H1 (cell line): ENCODE data around the gene SBF2. TPM values are rescaled to one million over a fixed set of nuclear protein-coding genes. Genes with fewer than 3 reads are reported as not detected.

Source experiments
- CTCF ChIA-PET: fragments of 300-600 bp; sonication (Branson Sonifier 250); formaldehyde crosslinking; loops from one replicate; lab custom pipeline; 2021; ENCODE audit not compliant: partially characterized antibody; lab: Charles Lee
- POLR2A ChIA-PET: fragments of 300-600 bp; sonication (Branson Sonifier 250); formaldehyde crosslinking; loops from one replicate; lab custom pipeline; 2021; ENCODE audit warnings: inconsistent platforms; ENCODE audit not compliant: partially characterized antibody; lab: Charles Lee
- DNase-seq, 2 experiments: peaks; one replicate each; pipeline versions ENCODE4 v3.0.0 to v3.0.0-alpha.2; 2010 to 2022; ENCODE audit warnings: low spot score in 2 of 2, low read depth in 1 of 2, mixed read lengths in 1 of 2
- FAIRE-seq: peaks from 2 replicates; lab custom pipeline; 2011; peaks lifted over from hg19 to GRCh38; lab: Jason Lieb, UNC
- H2AFZ ChIP-seq: 2 replicates; pipeline ENCODE4 v1.8.1; 2012; ENCODE audit warnings: low read length, inconsistent platforms
- H2AK5ac ChIP-seq: 2 replicates; pipeline ENCODE4 v1.6.1; 2013; ENCODE audit warnings: low read depth, low read length
- H2BK120ac ChIP-seq: replicated peaks from 2 replicates; pipeline ENCODE3; 2013; ENCODE audit warnings: low read depth, low read length, inconsistent platforms
- H2BK12ac ChIP-seq: 2 replicates; pipeline ENCODE4 v1.6.1; 2013; ENCODE audit warnings: low read depth, low read length
- H2BK15ac ChIP-seq: 2 replicates; pipeline ENCODE4 v1.6.1; 2013; ENCODE audit warnings: low read length
- H2BK20ac ChIP-seq: 2 replicates; pipeline ENCODE4 v1.6.1; 2013; ENCODE audit warnings: low read length
- H2BK5ac ChIP-seq: 2 replicates; pipeline ENCODE4 v1.6.1; 2013; ENCODE audit warnings: low read depth, low read length
- H3K14ac ChIP-seq: 2 replicates; pipeline ENCODE4 v1.6.1; 2013; ENCODE audit warnings: inconsistent platforms; ENCODE audit not compliant: insufficient read length
- H3K18ac ChIP-seq: 2 replicates; pipeline ENCODE4 v1.6.1; 2013; ENCODE audit warnings: low read length; ENCODE audit errors: extremely low read depth
- H3K23ac ChIP-seq: 2 replicates; pipeline ENCODE4 v1.6.1; 2013; ENCODE audit warnings: inconsistent platforms; ENCODE audit not compliant: insufficient read length
- H3K23me2 ChIP-seq: 2 replicates; pipeline ENCODE4 v1.6.1; 2013; ENCODE audit warnings: low read depth, low read length
- H3K27ac ChIP-seq: 2 replicates; pipeline ENCODE4 v1.6.1; 2011; ENCODE audit warnings: low read depth, low read length, inconsistent platforms
- H3K27me3 ChIP-seq, 4 experiments: replicated peaks in 1 of 4; 1 replicate in 1 of 4; 2 replicates in 3 of 4; pipeline versions ENCODE4 v1.6.1 to v1.8.1; 2011 to 2013; ENCODE audit warnings: low read length in 3 of 4, mild to moderate bottlenecking in 3 of 4, inconsistent platforms in 2 of 4, mixed read lengths in 2 of 4, moderate library complexity in 1 of 4; ENCODE audit not compliant: control insufficient read depth in 3 of 4, insufficient read depth in 3 of 4; ENCODE audit errors: extremely low read depth in 1 of 4
- H3K36me3 ChIP-seq, 4 experiments: 2 replicates each; pipeline versions ENCODE4 v1.6.1 to v1.8.1; 2011 to 2013; ENCODE audit warnings: mild to moderate bottlenecking in 4 of 4, low read length in 3 of 4, moderate library complexity in 2 of 4, control low read depth in 1 of 4, inconsistent platforms in 1 of 4; ENCODE audit not compliant: insufficient read depth in 4 of 4, control insufficient read depth in 2 of 4
- H3K4ac ChIP-seq: replicated peaks from 2 replicates; pipeline ENCODE3; 2013; ENCODE audit warnings: low read length, low read depth, mixed read lengths, inconsistent platforms; ENCODE audit not compliant: insufficient read length
- H3K4me1 ChIP-seq, 4 experiments: replicated peaks in 1 of 4; 1 replicate in 1 of 4; 2 replicates in 3 of 4; pipeline versions ENCODE4 v1.6.1 to v1.8.1; 2011 to 2013; ENCODE audit warnings: low read length in 3 of 4, inconsistent platforms in 2 of 4, mixed read lengths in 1 of 4; ENCODE audit not compliant: insufficient read depth in 4 of 4, control insufficient read depth in 3 of 4
- H3K4me2 ChIP-seq, 2 experiments: 2 replicates each; pipeline versions ENCODE4 v1.6.1 to v1.8.1; 2011 to 2013; ENCODE audit warnings: low read depth in 2 of 2, low read length in 2 of 2, control low read depth in 1 of 2, inconsistent platforms in 1 of 2, mild to moderate bottlenecking in 1 of 2; ENCODE audit not compliant: insufficient read depth in 1 of 2
- H3K4me3 ChIP-seq, 4 experiments: fragments of 200-600, 300-600 bp in 1 of 4; sonication (generic), shearing (Covaris generic), sonication (Bioruptor Twin) in 1 of 4; 2 replicates each; pipeline versions ENCODE4 v1.5.1 to v1.8.1; 2011 to 2016; ENCODE audit warnings: low read length in 4 of 4, low read depth in 3 of 4, control low read depth in 2 of 4, inconsistent platforms in 2 of 4, mild to moderate bottlenecking in 2 of 4, mixed read lengths in 1 of 4, moderate library complexity in 1 of 4; ENCODE audit not compliant: insufficient read depth in 2 of 4; ENCODE audit errors: extremely low read depth in 1 of 4
- H3K56ac ChIP-seq: replicated peaks from 2 replicates; pipeline ENCODE3; 2013; ENCODE audit warnings: low read depth, mild to moderate bottlenecking, mixed read lengths, low read length, inconsistent platforms; ENCODE audit not compliant: insufficient read length
- H3K79me1 ChIP-seq: 2 replicates; pipeline ENCODE4 v1.6.1; 2013; ENCODE audit warnings: low read depth, low read length, control low read depth
- H3K79me2 ChIP-seq, 2 experiments: 2 replicates each; pipeline versions ENCODE4 v1.6.1 to v1.8.1; 2012 to 2013; ENCODE audit warnings: low read length in 2 of 2, mild to moderate bottlenecking in 2 of 2, inconsistent platforms in 1 of 2; ENCODE audit not compliant: insufficient read depth in 2 of 2, control insufficient read depth in 1 of 2
- H3K9ac ChIP-seq, 4 experiments: replicated peaks in 1 of 4; 1 replicate in 1 of 4; 2 replicates in 3 of 4; pipeline versions ENCODE4 v1.6.1 to v1.8.1; 2011 to 2013; ENCODE audit warnings: low read depth in 3 of 4, low read length in 3 of 4, control low read depth in 2 of 4, mild to moderate bottlenecking in 2 of 4, moderate library complexity in 2 of 4, inconsistent platforms in 1 of 4; ENCODE audit errors: extremely low read depth in 1 of 4
- H3K9me3 ChIP-seq, 2 experiments: 2 replicates each; pipeline versions ENCODE4 v1.6.1 to v1.8.1; 2012 to 2013; ENCODE audit warnings: mild to moderate bottlenecking in 2 of 2, moderate library complexity in 2 of 2, control low read depth in 1 of 2, inconsistent platforms in 1 of 2, low read depth in 1 of 2, low read length in 1 of 2, mixed read lengths in 1 of 2; ENCODE audit not compliant: insufficient read depth in 2 of 2
- H4K20me1 ChIP-seq, 2 experiments: replicated peaks in 1 of 2; 2 replicates each; pipeline versions ENCODE3 to v1.8.1; 2011 to 2013; ENCODE audit warnings: inconsistent platforms in 2 of 2, low read length in 2 of 2, mild to moderate bottlenecking in 1 of 2; ENCODE audit not compliant: insufficient read depth in 2 of 2, control insufficient read depth in 1 of 2
- H4K5ac ChIP-seq: 2 replicates; pipeline ENCODE4 v1.6.1; 2013; ENCODE audit warnings: low read length, low read depth, mixed read lengths, inconsistent platforms; ENCODE audit not compliant: insufficient read length
- H4K8ac ChIP-seq: 2 replicates; pipeline ENCODE4 v1.8.0; 2013; ENCODE audit warnings: mild to moderate bottlenecking, moderate library complexity, low read length, inconsistent platforms; ENCODE audit not compliant: insufficient read depth; ENCODE audit errors: extremely low read depth
- H4K91ac ChIP-seq: replicated peaks from 2 replicates; pipeline ENCODE3; 2013; ENCODE audit warnings: low read length, mixed read lengths, inconsistent platforms; ENCODE audit not compliant: insufficient read length
- BACH1 ChIP-seq: IDR thresholded peaks from 2 replicates; pipeline ENCODE4 v1.6.1; 2012; ENCODE audit warnings: low read length, improper control_type of control experiment
- BRCA1 ChIP-seq: IDR thresholded peaks from 2 replicates; pipeline ENCODE4 v1.6.1; 2012; ENCODE audit warnings: low read depth, low read length, improper control_type of control experiment
- CHD2 ChIP-seq: IDR thresholded peaks from 2 replicates; pipeline ENCODE4 v1.6.1; 2012; ENCODE audit warnings: low read length, improper control_type of control experiment
- EZH2 ChIP-seq: fragments of 200-600 bp; sonication (generic); IDR thresholded peaks from 2 replicates; pipeline ENCODE4 v1.7.1; 2012; ENCODE audit warnings: low read depth, mild to moderate bottlenecking, moderate library complexity, low read length, inconsistent platforms; ENCODE audit not compliant: severe bottlenecking
- FOSL1 ChIP-seq: IDR thresholded peaks from 2 replicates; pipeline ENCODE4 v1.6.1; 2011; ENCODE audit warnings: mild to moderate bottlenecking, low read depth, low read length, moderate library complexity; ENCODE audit not compliant: insufficient read depth
- NANOG ChIP-seq: IDR thresholded peaks from 2 replicates; pipeline ENCODE4 v1.6.1; 2011; ENCODE audit warnings: low read length, low read depth, mild to moderate bottlenecking, inconsistent platforms; ENCODE audit not compliant: insufficient read depth, poor library complexity, severe bottlenecking
- NRF1 ChIP-seq: IDR thresholded peaks from 2 replicates; pipeline ENCODE4 v1.6.1; 2011; ENCODE audit warnings: mild to moderate bottlenecking, low read depth, low read length, improper control_type of control experiment
- POLR2A ChIP-seq, 2 experiments: IDR thresholded peaks; 1 replicate in 1 of 2; 2 replicates in 1 of 2; pipeline ENCODE4 v1.6.1; 2011; ENCODE audit warnings: low read depth in 2 of 2, low read length in 2 of 2, mild to moderate bottlenecking in 2 of 2; ENCODE audit errors: control extremely low read depth in 1 of 2
- SIN3A ChIP-seq, 2 experiments: IDR thresholded peaks in 1 of 2; conservative IDR thresholded peaks in 1 of 2; 2 replicates each; pipeline ENCODE4 v1.6.1; 2011 to 2012; ENCODE audit warnings: low read length in 2 of 2, improper control_type of control experiment in 1 of 2, low read depth in 1 of 2, mild to moderate bottlenecking in 1 of 2
- SP4 ChIP-seq: IDR thresholded peaks from 2 replicates; pipeline ENCODE4 v1.6.1; 2012; ENCODE audit warnings: low read length, inconsistent platforms
- WGBS, 2 experiments: shearing (Covaris generic) in 1 of 2; methylation state at CpG; one replicate each; pipeline versions ENCODE4 v1.1.6 to v1.1.7; 2013 to 2015; ENCODE audit warnings: low lambda C conversion rate in 2 of 2, mixed read lengths in 2 of 2, inconsistent platforms in 1 of 2, low coverage in 1 of 2, missing lambda C conversion rate in 1 of 2; ENCODE audit not compliant: insufficient replicate concordance in 2 of 2, insufficient coverage in 1 of 2, insufficient read length in 1 of 2; ENCODE audit errors: extremely low coverage in 1 of 2, missing lambda C conversion rate in 1 of 2; 5-methylcytosine and 5-hydroxymethylcytosine counted together
- polyA plus RNA-seq, 7 experiments: library from polyadenylated mRNA; depleted of rRNA in 3 of 7; stranded (reverse) in 5 of 7; unstranded in 2 of 7; fragments of >200 nt in 5 of 7; fragments of 200-250 nt in 2 of 7; gene quantifications; 1 replicate in 5 of 7; 2 replicates in 1 of 7; 4 replicates in 1 of 7; pipeline versions ENCODE4 v1.2.1 to v1.2.3, GENCODE V29; 2011 to 2013; ENCODE audit warnings: missing spikeins in 2 of 7, mixed read lengths in 2 of 7
- total RNA-seq: library from RNA; stranded (reverse); fragmentation: NEBNext Ultra II Directional; extraction: Animal tissue kit (Norgen Biotek cat#: 25700); gene quantifications from 2 replicates; pipeline ENCODE4 v1.2.1, GENCODE V29; 2021

SBF2 gene
- total and polyA plus RNA-seq, 2 of the 8 experiments (the other 6 are each of a cell fraction or from before 2014, with no cell fraction given) = 36.7 to 50.5 TPM

- Histone ChIP-seq H3K23ac (no peak overlapping the region), H2BK5ac (no peak overlapping the region), H2BK120ac (no peak overlapping the region), H3K36me3 (peaks cover 0 to 4% (median 0%) of the 10 kb centered on the region in 4 experiments; a peak in 2 of 8 replicates), H3K79me2 (no peaks in the 10 kb centered on the region), H4K8ac (no peak overlapping the region), H3K4ac (no peak overlapping the region), H2BK20ac (no peak overlapping the region), H2BK15ac (no peak overlapping the region), H2BK12ac (no peak overlapping the region), H3K79me1 (no peaks in the 10 kb centered on the region; the same call in 1 of the 2 replicates), H3K4me3 (no peak overlapping the region), H3K23me2 (no peaks in the 10 kb centered on the region), H3K27ac (no peak overlapping the region), H3K9me3 (no peaks in the 10 kb centered on the region), H3K27me3 (no peaks in the 10 kb centered on the region), H2AFZ (no peak overlapping the region), H4K5ac (no peak overlapping the region), H2AK5ac (no peak overlapping the region), H3K14ac (no peak overlapping the region), H3K4me1 (no peaks in the 10 kb centered on the region), H3K9ac (no peak overlapping the region), H4K20me1 (no peaks in the 10 kb centered on the region), H3K4me2 (no peak overlapping the region), H3K18ac (no peak overlapping the region), H4K91ac (no peak overlapping the region), H3K56ac (no peak overlapping the region)
- DNase-seq (no peak), FAIRE-seq (no peak)
- ChIA-PET CTCF (no interaction called here), POLR2A (no interaction called here)
- TF ChIP-seq SP4 (no peak), POLR2A (IDR thresholded peaks at IDR 0.05; ENCODE audit: control extremely low read depth in 1 of 2, low read depth in 2 of 2, low read length in 2 of 2) (no peak), CHD2 (no peak), NRF1 (no peak), BRCA1 (no peak), BACH1 (no peak), FOSL1 (no peak), SIN3A (conservative IDR thresholded peaks at IDR 0.05 in 1 of 2, IDR thresholded peaks at IDR 0.05 in 1 of 2; ENCODE audit: low read depth in 1 of 2, low read length in 2 of 2) (no peak), NANOG (no peak), EZH2 (no peak)
- WGBS, 2 experiments = 90% methylated on average over 3 of the region's 3 CpGs; no CpG with 5 or more reads in 1 of the 2 experiments
Measured at GRCh38 chr11:9943386-9944110, 350.5 kb downstream of the SBF2 start.
